H1 (cell line): Measurements from ENCODE around the gene NUBPL. TPM values are rescaled to one million over a fixed set of nuclear protein-coding genes. Genes with fewer than 3 reads are reported as not detected.
"Not testable (repeated sequence)": the region's sequence is repeated elsewhere in the genome, so short reads cannot be mapped to it uniquely, and the experiment has no call there.

ENCODE experiments used
- CTCF ChIA-PET: fragments of 300-600 bp; sonication (Branson Sonifier 250); formaldehyde crosslinking; loops from one replicate; lab custom pipeline; 2021; ENCODE audit not compliant: partially characterized antibody; lab: Charles Lee
- POLR2A ChIA-PET: fragments of 300-600 bp; sonication (Branson Sonifier 250); formaldehyde crosslinking; loops from one replicate; lab custom pipeline; 2021; ENCODE audit warnings: inconsistent platforms; ENCODE audit not compliant: partially characterized antibody; lab: Charles Lee
- DNase-seq, 2 experiments: peaks; one replicate each; pipeline versions ENCODE4 v3.0.0 to v3.0.0-alpha.2; 2010 to 2022; ENCODE audit warnings: low spot score in 2 of 2, low read depth in 1 of 2, mixed read lengths in 1 of 2
- FAIRE-seq: peaks from 2 replicates; lab custom pipeline; 2011; peaks lifted over from hg19 to GRCh38; lab: Jason Lieb, UNC
- H2AFZ ChIP-seq: 2 replicates; pipeline ENCODE4 v1.8.1; 2012; ENCODE audit warnings: low read length, inconsistent platforms
- H2AK5ac ChIP-seq: 2 replicates; pipeline ENCODE4 v1.6.1; 2013; ENCODE audit warnings: low read depth, low read length
- H2BK120ac ChIP-seq: replicated peaks from 2 replicates; pipeline ENCODE3; 2013; ENCODE audit warnings: low read depth, low read length, inconsistent platforms
- H2BK12ac ChIP-seq: 2 replicates; pipeline ENCODE4 v1.6.1; 2013; ENCODE audit warnings: low read depth, low read length
- H2BK15ac ChIP-seq: 2 replicates; pipeline ENCODE4 v1.6.1; 2013; ENCODE audit warnings: low read length
- H2BK20ac ChIP-seq: 2 replicates; pipeline ENCODE4 v1.6.1; 2013; ENCODE audit warnings: low read length
- H2BK5ac ChIP-seq: 2 replicates; pipeline ENCODE4 v1.6.1; 2013; ENCODE audit warnings: low read depth, low read length
- H3K14ac ChIP-seq: 2 replicates; pipeline ENCODE4 v1.6.1; 2013; ENCODE audit warnings: inconsistent platforms; ENCODE audit not compliant: insufficient read length
- H3K18ac ChIP-seq: 2 replicates; pipeline ENCODE4 v1.6.1; 2013; ENCODE audit warnings: low read length; ENCODE audit errors: extremely low read depth
- H3K23ac ChIP-seq: 2 replicates; pipeline ENCODE4 v1.6.1; 2013; ENCODE audit warnings: inconsistent platforms; ENCODE audit not compliant: insufficient read length
- H3K23me2 ChIP-seq: 2 replicates; pipeline ENCODE4 v1.6.1; 2013; ENCODE audit warnings: low read depth, low read length
- H3K27ac ChIP-seq: 2 replicates; pipeline ENCODE4 v1.6.1; 2011; ENCODE audit warnings: low read depth, low read length, inconsistent platforms
- H3K27me3 ChIP-seq, 4 experiments: replicated peaks in 1 of 4; 1 replicate in 1 of 4; 2 replicates in 3 of 4; pipeline versions ENCODE4 v1.6.1 to v1.8.1; 2011 to 2013; ENCODE audit warnings: low read length in 3 of 4, mild to moderate bottlenecking in 3 of 4, inconsistent platforms in 2 of 4, mixed read lengths in 2 of 4, moderate library complexity in 1 of 4; ENCODE audit not compliant: control insufficient read depth in 3 of 4, insufficient read depth in 3 of 4; ENCODE audit errors: extremely low read depth in 1 of 4
- H3K36me3 ChIP-seq, 4 experiments: 2 replicates each; pipeline versions ENCODE4 v1.6.1 to v1.8.1; 2011 to 2013; ENCODE audit warnings: mild to moderate bottlenecking in 4 of 4, low read length in 3 of 4, moderate library complexity in 2 of 4, control low read depth in 1 of 4, inconsistent platforms in 1 of 4; ENCODE audit not compliant: insufficient read depth in 4 of 4, control insufficient read depth in 2 of 4
- H3K4ac ChIP-seq: replicated peaks from 2 replicates; pipeline ENCODE3; 2013; ENCODE audit warnings: low read length, low read depth, mixed read lengths, inconsistent platforms; ENCODE audit not compliant: insufficient read length
- H3K4me1 ChIP-seq, 4 experiments: replicated peaks in 1 of 4; 1 replicate in 1 of 4; 2 replicates in 3 of 4; pipeline versions ENCODE4 v1.6.1 to v1.8.1; 2011 to 2013; ENCODE audit warnings: low read length in 3 of 4, inconsistent platforms in 2 of 4, mixed read lengths in 1 of 4; ENCODE audit not compliant: insufficient read depth in 4 of 4, control insufficient read depth in 3 of 4
- H3K4me2 ChIP-seq, 2 experiments: 2 replicates each; pipeline versions ENCODE4 v1.6.1 to v1.8.1; 2011 to 2013; ENCODE audit warnings: low read depth in 2 of 2, low read length in 2 of 2, control low read depth in 1 of 2, inconsistent platforms in 1 of 2, mild to moderate bottlenecking in 1 of 2; ENCODE audit not compliant: insufficient read depth in 1 of 2
- H3K4me3 ChIP-seq, 4 experiments: fragments of 200-600, 300-600 bp in 1 of 4; sonication (generic), shearing (Covaris generic), sonication (Bioruptor Twin) in 1 of 4; 2 replicates each; pipeline versions ENCODE4 v1.5.1 to v1.8.1; 2011 to 2016; ENCODE audit warnings: low read length in 4 of 4, low read depth in 3 of 4, control low read depth in 2 of 4, inconsistent platforms in 2 of 4, mild to moderate bottlenecking in 2 of 4, mixed read lengths in 1 of 4, moderate library complexity in 1 of 4; ENCODE audit not compliant: insufficient read depth in 2 of 4; ENCODE audit errors: extremely low read depth in 1 of 4
- H3K56ac ChIP-seq: replicated peaks from 2 replicates; pipeline ENCODE3; 2013; ENCODE audit warnings: low read depth, mild to moderate bottlenecking, mixed read lengths, low read length, inconsistent platforms; ENCODE audit not compliant: insufficient read length
- H3K79me1 ChIP-seq: 2 replicates; pipeline ENCODE4 v1.6.1; 2013; ENCODE audit warnings: low read depth, low read length, control low read depth
- H3K79me2 ChIP-seq, 2 experiments: 2 replicates each; pipeline versions ENCODE4 v1.6.1 to v1.8.1; 2012 to 2013; ENCODE audit warnings: low read length in 2 of 2, mild to moderate bottlenecking in 2 of 2, inconsistent platforms in 1 of 2; ENCODE audit not compliant: insufficient read depth in 2 of 2, control insufficient read depth in 1 of 2
- H3K9ac ChIP-seq, 4 experiments: replicated peaks in 1 of 4; 1 replicate in 1 of 4; 2 replicates in 3 of 4; pipeline versions ENCODE4 v1.6.1 to v1.8.1; 2011 to 2013; ENCODE audit warnings: low read depth in 3 of 4, low read length in 3 of 4, control low read depth in 2 of 4, mild to moderate bottlenecking in 2 of 4, moderate library complexity in 2 of 4, inconsistent platforms in 1 of 4; ENCODE audit errors: extremely low read depth in 1 of 4
- H3K9me3 ChIP-seq, 2 experiments: 2 replicates each; pipeline versions ENCODE4 v1.6.1 to v1.8.1; 2012 to 2013; ENCODE audit warnings: mild to moderate bottlenecking in 2 of 2, moderate library complexity in 2 of 2, control low read depth in 1 of 2, inconsistent platforms in 1 of 2, low read depth in 1 of 2, low read length in 1 of 2, mixed read lengths in 1 of 2; ENCODE audit not compliant: insufficient read depth in 2 of 2
- H4K20me1 ChIP-seq, 2 experiments: replicated peaks in 1 of 2; 2 replicates each; pipeline versions ENCODE3 to v1.8.1; 2011 to 2013; ENCODE audit warnings: inconsistent platforms in 2 of 2, low read length in 2 of 2, mild to moderate bottlenecking in 1 of 2; ENCODE audit not compliant: insufficient read depth in 2 of 2, control insufficient read depth in 1 of 2
- H4K5ac ChIP-seq: 2 replicates; pipeline ENCODE4 v1.6.1; 2013; ENCODE audit warnings: low read length, low read depth, mixed read lengths, inconsistent platforms; ENCODE audit not compliant: insufficient read length
- H4K8ac ChIP-seq: 2 replicates; pipeline ENCODE4 v1.8.0; 2013; ENCODE audit warnings: mild to moderate bottlenecking, moderate library complexity, low read length, inconsistent platforms; ENCODE audit not compliant: insufficient read depth; ENCODE audit errors: extremely low read depth
- H4K91ac ChIP-seq: replicated peaks from 2 replicates; pipeline ENCODE3; 2013; ENCODE audit warnings: low read length, mixed read lengths, inconsistent platforms; ENCODE audit not compliant: insufficient read length
- WGBS, 2 experiments: shearing (Covaris generic) in 1 of 2; methylation state at CpG; one replicate each; pipeline versions ENCODE4 v1.1.6 to v1.1.7; 2013 to 2015; ENCODE audit warnings: low lambda C conversion rate in 2 of 2, mixed read lengths in 2 of 2, inconsistent platforms in 1 of 2, low coverage in 1 of 2, missing lambda C conversion rate in 1 of 2; ENCODE audit not compliant: insufficient replicate concordance in 2 of 2, insufficient coverage in 1 of 2, insufficient read length in 1 of 2; ENCODE audit errors: extremely low coverage in 1 of 2, missing lambda C conversion rate in 1 of 2; 5-methylcytosine and 5-hydroxymethylcytosine counted together
- polyA plus RNA-seq, 7 experiments: library from polyadenylated mRNA; depleted of rRNA in 3 of 7; stranded (reverse) in 5 of 7; unstranded in 2 of 7; fragments of >200 nt in 5 of 7; fragments of 200-250 nt in 2 of 7; gene quantifications; 1 replicate in 5 of 7; 2 replicates in 1 of 7; 4 replicates in 1 of 7; pipeline versions ENCODE4 v1.2.1 to v1.2.3, GENCODE V29; 2011 to 2013; ENCODE audit warnings: missing spikeins in 2 of 7, mixed read lengths in 2 of 7
- total RNA-seq: library from RNA; stranded (reverse); fragmentation: NEBNext Ultra II Directional; extraction: Animal tissue kit (Norgen Biotek cat#: 25700); gene quantifications from 2 replicates; pipeline ENCODE4 v1.2.1, GENCODE V29; 2021

Gene NUBPL
- total and polyA plus RNA-seq, 2 of the 8 experiments (the other 6 are each of a cell fraction or from before 2014, with no cell fraction given), result 1.6 to 6.8 TPM

DNA sequence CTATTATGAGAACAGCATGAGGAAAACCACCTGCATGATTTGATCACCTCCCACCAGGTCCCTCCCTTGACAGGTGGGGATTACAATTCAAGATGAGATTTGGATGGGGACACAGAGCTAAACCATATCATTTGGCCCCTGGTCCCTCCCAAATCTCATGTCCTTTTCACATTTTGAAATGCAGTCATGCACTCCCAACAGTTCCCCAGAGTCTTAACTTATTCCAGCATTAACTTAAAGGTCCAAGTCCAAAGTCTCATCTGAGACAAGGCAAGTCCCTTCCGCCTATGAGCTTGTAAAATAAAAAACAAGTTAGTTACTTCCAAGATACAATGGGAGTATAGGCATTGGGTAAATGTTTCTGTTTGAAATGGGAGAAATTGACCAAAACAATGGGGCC lies 189.8 kb downstream of the NUBPL start:
- H3K23ac ChIP-seq, H4K5ac ChIP-seq, H2BK15ac ChIP-seq, H2BK12ac ChIP-seq, H3K79me2 ChIP-seq, H3K79me1 ChIP-seq, H3K4me3 ChIP-seq, H3K27ac ChIP-seq, H3K27me3 ChIP-seq, H2BK120ac ChIP-seq, H3K36me3 ChIP-seq, H3K4me1 ChIP-seq, FAIRE-seq, CTCF ChIA-PET, H2BK5ac ChIP-seq, H3K9ac ChIP-seq, H3K4ac ChIP-seq, H3K18ac ChIP-seq, H3K4me2 ChIP-seq, H3K14ac ChIP-seq, H3K56ac ChIP-seq, H3K23me2 ChIP-seq, H2AFZ ChIP-seq, H4K20me1 ChIP-seq, DNase-seq, H4K8ac ChIP-seq, H2AK5ac ChIP-seq, H2BK20ac ChIP-seq, H4K91ac ChIP-seq: not testable (repeated sequence)
- peaks cover 17 to 27% of the 10 kb centered on the region in 2 experiments for H3K9me3 ChIP-seq
- 100% methylated on average over 1 of the region's 1 CpG; no CpG with 5 or more reads in 1 of the 2 experiments for WGBS, 2 experiments
- POLR2A ChIA-PET, result interaction anchor here (0.6 kb wide), 1 partner anchor 38 kb away, joined by 4 read pairs; no protein-coding TSS in a partner anchor
